Measurements from ENCODE around the gene P2RY11.
A peak's percentile ranks its signal among the peaks of the same experiment; 100 is the strongest.

Gene P2RY11, protein sequence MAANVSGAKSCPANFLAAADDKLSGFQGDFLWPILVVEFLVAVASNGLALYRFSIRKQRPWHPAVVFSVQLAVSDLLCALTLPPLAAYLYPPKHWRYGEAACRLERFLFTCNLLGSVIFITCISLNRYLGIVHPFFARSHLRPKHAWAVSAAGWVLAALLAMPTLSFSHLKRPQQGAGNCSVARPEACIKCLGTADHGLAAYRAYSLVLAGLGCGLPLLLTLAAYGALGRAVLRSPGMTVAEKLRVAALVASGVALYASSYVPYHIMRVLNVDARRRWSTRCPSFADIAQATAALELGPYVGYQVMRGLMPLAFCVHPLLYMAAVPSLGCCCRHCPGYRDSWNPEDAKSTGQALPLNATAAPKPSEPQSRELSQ

DNA sequence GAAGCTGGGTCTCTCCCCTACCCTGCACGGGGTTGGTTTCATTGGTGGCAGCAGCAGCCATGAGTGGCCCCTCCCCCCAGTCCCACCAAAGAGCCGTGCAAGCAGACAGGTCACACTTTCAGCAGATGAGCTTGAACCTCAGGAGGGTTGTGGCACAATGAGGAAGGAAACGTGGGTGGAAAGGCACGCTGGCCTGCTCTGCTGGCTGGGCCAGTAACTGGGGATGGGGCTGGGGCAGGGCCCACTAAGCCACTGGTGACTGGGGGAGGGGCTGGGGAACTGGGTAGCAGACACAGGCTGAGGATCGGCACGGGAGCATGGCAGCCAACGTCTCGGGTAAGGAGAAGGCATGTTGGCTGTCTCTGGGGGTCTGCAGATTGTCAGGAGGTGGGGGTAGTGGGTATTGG, at the start of gene P2RY11:
P2RY11 (plus strand) TSS at position 289 of the 407 bp plus-strand sequence; CDS start at position 318, 29 bp downstream.
- DNase-seq = no peak

DNA sequence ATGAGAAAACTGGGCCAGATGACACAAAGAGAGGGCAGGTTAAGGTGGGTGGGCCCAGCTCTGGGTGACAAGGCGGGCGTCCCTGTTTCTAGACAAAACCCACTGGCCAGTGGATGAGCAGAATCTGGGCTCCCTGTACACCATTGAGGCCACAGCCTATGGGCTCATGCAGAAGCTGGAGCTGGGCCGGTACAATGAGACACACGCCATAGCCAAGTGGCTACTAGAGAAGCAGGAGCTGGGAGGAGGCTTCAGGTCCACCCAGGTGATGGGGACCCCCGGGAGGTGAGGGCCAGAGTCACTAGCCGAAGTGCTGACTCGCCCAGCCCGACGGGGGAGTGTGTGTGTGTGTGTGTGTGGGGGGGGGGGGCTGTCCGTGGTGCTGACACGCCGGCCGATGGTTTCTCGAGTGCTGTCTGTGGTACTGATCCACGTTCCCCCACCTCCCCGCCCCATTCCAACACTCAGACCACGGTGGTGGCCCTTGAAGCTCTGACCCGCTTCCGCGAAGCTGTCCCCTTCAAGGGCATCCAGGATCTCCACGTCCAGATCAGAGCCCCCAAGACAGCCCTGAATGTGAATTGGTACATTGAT, 49.7 kb upstream of the P2RY11 start:
- DNase-seq = no peak

GRCh38 chr19:10068205-10068604, 43.3 kb upstream of the P2RY11 start:
- DNase-seq = no peak

DNA sequence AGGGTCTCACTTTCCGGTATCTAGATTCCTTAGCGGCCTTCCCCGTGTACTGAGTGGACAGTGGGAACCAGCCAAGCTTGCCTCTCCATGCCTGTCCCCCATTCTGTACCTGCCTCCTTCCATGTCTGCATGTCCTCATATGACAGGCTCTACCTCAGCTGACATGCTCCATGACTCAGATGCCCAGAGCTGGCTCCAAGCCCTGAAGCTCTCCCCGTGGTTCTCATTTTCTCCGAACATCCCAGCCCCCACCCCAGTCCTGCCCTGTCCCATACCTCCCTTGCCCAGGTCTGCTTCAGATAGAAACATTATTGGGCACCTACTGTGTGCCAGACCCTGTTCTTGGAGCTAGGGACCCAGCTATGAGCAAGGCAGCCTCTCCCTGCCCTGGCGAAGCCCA, 42.4 kb upstream of the P2RY11 start:
- DNase-seq = no peak

- no peak for DNase-seq
Observed at GRCh38 chr19:10070730-10071446, 40.6 kb upstream of the P2RY11 start.

- no peak for DNase-seq
Observed at GRCh38 chr19:10074153-10074552, 37.3 kb upstream of the P2RY11 start.

DNA sequence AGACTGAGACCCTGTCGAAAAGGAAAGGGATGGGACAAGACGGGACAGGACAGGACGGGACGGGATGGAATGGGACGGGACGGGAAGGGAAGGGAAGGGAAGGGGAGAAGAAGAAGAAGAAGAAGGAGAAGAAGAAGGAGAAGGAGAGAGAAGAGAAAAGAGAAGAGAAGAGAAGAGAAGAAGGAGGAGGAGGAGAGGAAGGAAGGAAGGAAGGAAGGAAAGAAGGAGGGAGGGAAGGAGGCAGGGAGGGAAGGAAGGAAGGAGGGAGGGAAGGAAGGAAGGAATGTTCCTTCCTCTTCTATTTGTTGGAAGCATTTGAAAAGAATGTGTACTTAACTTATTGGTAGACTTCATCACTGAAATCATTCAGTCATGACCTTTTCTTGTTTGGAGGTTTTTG, 35.0 kb upstream of the P2RY11 start:
- DNase-seq = no peak

DNA sequence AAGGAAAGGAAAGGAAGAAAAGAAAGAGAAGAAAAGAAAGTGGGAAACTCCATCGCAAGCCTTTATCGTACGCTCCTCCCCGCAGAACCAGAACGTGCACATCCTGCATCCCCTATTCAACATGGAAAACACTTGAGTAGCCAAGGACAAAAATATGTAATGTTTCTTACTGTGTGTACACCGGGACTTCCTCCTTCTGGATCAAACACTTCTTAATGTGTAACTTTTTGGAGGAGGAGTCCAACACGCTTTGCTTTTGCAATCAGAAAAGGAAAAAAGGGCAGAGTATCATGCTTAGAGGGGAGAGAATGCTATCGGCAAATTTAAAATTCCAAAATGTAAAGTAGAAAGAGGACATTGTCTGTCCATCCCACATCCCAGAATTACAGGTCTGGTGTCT, 33.2 kb upstream of the P2RY11 start:
- DNase-seq = no peak

DNA sequence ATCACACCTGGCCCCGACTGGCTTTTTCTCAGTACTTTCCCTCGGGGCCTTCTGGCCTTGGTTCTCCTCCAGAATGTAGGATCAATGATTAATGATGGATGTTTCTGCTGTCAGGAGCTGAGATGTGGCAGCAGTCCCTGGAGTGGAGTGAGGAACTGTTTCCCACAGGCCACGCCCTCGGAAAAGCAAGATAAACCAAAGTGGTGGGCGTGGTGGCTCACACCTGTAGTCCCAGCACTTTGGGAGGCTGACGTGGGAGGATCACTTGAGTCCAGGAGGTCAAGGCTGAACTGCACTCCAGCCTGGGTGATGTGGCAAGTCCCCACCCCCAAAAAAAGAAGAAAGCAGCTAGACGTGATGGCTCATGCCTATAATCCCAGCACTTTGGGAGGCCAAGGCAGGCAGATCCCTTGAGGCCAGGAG, 32.5 kb upstream of the P2RY11 start:
- DNase-seq = no peak

DNA sequence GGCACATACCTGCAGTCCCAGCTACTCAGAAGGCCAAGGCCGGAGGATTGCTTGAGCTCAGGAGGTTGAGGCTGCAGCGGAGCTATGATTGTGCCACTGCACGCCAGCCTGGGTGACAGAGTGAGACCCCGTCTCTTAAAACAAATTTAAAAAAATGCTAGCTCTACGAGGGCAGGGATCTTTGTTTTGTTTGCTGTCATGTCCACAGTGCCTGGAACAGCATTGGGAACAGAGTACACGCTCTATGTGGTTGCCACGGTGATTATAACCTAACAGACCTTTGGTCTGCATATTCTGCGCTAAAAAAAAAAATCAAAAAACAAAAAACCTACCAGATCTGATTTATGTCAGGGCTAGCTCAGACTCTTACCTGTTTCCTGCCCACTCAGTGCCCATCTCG, 27.6 kb upstream of the P2RY11 start:
- DNase-seq = no peak

GRCh38 chr19:10084803-10085202, 26.7 kb upstream of the P2RY11 start:
- no peak for DNase-seq

- DNase-seq = peak; percentile 80
Observed at GRCh38 chr19:10085641-10086590, 25.6 kb upstream of the P2RY11 start, which contains the start of gene SHFL. SHFL (plus strand) TSS chr19:10086317; CDS start chr19:10086428, 111 bp downstream.

GRCh38 chr19:10086591-10087192, 24.8 kb upstream of the P2RY11 start:
- DNase-seq = peak; percentile 26

- no peak for DNase-seq
Observed at GRCh38 chr19:10087296-10088061, 24.0 kb upstream of the P2RY11 start.

DNA sequence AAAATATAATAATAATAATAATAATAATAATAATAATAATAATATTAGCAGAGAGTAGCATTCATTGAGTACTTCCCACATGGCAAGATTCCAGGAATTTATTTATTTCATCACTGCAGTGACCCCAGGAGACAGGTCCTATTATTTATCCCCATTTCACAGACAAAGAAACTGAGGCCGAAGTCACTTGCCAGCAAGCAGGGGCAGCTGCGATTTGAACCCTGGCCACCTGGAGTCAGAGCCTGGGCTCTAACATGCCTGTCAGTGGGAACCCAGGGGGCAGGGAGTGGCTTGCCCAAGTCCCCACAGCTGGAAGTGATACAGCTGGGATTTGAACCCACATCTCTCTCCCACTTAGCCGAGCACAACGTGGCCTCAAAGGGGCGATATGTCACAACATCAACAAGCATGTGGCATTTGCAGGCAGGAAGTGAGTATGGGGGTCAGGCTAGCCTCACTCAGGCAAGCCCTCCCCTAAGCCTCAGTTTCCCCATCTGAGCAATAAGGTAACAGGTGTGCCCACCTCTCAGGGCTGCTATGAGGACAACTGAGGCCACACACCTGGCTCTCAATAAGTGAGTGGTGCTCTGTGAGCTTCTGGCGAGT, 22.4 kb upstream of the P2RY11 start:
- DNase-seq = no peak

- no peak for DNase-seq
Observed at GRCh38 chr19:10089801-10090375, 21.6 kb upstream of the P2RY11 start.

- no peak for DNase-seq
Observed at GRCh38 chr19:10091370-10091687, 20.2 kb upstream of the P2RY11 start.

DNA sequence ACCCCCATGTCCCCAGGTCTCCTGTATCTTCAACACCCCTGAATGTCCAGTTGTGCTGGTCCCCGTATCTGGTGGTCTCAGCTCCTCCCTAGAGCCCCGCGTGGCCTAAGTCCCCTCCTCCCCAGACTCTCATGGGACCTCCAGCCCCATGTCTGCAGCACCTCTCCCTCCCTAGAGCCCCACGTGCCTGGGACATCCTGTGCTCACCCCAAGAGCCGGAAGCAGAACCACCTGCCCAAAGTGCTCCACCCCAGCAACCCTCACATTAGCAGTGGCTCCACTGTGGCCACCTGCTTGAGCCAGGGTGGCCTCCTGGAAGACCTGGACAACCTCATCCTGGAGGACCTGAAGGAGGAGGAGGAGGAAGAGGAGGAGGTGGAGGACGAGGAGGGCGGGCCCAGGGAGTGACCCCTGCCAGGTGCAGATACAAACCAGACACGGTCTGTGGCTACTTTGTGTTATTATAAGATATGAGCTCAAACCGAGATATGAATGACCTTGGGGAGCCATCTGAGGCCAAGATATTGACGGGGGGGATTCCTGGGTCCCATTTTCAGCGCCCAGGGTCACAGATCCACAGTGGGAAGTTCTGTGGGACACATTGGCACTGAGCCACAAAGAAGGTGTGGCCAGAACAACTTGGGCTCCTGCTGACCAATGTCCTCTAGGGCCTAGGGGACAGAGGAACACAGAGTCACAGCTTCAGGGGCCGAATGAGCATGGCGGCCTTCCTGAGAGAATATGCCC, 19.4 kb upstream of the P2RY11 start:
- no peak for DNase-seq

DNA sequence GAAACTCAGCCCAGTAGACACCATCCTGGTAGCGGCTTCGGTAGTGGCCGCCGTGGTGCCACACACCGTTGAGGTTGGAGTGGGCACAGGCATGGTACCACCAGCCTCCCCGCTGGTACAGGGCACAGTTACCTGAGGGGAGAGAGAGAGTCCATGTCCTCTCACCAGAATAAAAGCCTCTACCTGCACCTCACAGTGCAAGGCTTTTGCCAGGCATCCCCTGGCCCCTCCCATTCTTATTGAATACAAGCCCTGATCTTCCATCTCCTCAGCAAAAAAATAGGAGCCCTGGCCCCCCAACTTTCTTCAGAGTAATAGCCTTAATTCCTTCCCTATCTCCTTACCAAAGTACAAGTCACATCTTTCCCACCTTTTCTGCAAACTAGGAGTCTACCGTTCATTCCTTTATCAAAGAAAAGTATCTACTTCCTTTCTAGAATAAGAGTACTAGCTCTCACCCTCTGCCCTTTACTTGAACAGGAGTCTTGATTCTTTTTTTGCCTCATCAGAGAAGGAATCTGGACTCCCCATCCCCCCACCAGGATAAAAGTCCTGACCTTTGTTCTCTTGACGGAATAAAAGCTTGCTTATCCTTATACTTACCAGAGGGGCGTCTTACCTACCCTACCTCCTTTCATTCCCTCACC, 18.7 kb upstream of the P2RY11 start:
- DNase-seq = no peak

Measured in retina (tissue), 1 donor.